Measurements from ENCODE around the gene SCUBE1.

SCUBE1 gene

GRCh38 chr22:43337385-43337784, 5.8 kb downstream of the SCUBE1 start:
- no peak for DNase-seq
- TF ChIP-seq, protein P1, sequence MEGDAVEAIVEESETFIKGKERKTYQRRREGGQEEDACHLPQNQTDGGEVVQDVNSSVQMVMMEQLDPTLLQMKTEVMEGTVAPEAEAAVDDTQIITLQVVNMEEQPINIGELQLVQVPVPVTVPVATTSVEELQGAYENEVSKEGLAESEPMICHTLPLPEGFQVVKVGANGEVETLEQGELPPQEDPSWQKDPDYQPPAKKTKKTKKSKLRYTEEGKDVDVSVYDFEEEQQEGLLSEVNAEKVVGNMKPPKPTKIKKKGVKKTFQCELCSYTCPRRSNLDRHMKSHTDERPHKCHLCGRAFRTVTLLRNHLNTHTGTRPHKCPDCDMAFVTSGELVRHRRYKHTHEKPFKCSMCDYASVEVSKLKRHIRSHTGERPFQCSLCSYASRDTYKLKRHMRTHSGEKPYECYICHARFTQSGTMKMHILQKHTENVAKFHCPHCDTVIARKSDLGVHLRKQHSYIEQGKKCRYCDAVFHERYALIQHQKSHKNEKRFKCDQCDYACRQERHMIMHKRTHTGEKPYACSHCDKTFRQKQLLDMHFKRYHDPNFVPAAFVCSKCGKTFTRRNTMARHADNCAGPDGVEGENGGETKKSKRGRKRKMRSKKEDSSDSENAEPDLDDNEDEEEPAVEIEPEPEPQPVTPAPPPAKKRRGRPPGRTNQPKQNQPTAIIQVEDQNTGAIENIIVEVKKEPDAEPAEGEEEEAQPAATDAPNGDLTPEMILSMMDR (IDR thresholded peaks at IDR 0.05; ENCODE audit: low read depth, low read length), result no peak
- no peaks in the 10 kb centered on the region for H3K27me3 ChIP-seq
- peaks cover 5% of the 10 kb centered on the region for H3K36me3 ChIP-seq
- H3K4me1 ChIP-seq, result no peaks in the 10 kb centered on the region
- no peaks in the 10 kb centered on the region for H3K9me3 ChIP-seq
- H3K4me3 ChIP-seq (ENCODE audit: low read depth, low read length), result no peak overlapping the region

GRCh38 chr22:43334378-43334777, 8.8 kb downstream of the SCUBE1 start:
- TF ChIP-seq, protein P1 (IDR thresholded peaks at IDR 0.05; ENCODE audit: low read depth, low read length), result no peak

DNA sequence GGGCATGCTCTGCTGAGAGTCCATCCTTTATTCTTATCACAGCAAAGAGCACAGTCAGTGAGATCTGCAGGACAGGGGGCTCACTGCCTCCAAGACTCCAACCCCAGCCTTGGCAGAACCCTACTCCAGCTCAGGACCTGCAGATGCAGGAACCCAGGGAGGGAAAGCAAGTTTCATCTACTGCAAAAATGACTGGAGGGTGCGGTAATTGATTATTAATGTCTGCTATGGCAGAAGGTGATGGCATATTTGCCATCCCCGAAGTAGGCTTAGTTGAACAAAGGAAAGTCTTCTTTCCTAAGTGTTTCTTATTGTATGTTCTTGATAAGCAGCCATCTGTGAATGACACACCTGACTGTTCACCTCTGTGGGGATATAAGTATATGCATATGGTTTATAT, 9.2 kb downstream of the SCUBE1 start:
- DNase-seq, result no peak
- Histone ChIP-seq H3K4me1 (no peaks in the 10 kb centered on the region), H3K36me3 (peaks cover 5% of the 10 kb centered on the region)

More at GRCh38 chr22:43334378-43334777, 8.8 kb downstream of the SCUBE1 start:
- no peak overlapping the region for H3K4me3 ChIP-seq (ENCODE audit: low read depth, low read length)
- no peaks in the 10 kb centered on the region for H3K9me3 ChIP-seq
- peaks cover 5% of the 10 kb centered on the region for H3K36me3 ChIP-seq
- H3K27me3 ChIP-seq, result no peaks in the 10 kb centered on the region
- DNase-seq, result no peak
- no peaks in the 10 kb centered on the region for H3K4me1 ChIP-seq

DNA sequence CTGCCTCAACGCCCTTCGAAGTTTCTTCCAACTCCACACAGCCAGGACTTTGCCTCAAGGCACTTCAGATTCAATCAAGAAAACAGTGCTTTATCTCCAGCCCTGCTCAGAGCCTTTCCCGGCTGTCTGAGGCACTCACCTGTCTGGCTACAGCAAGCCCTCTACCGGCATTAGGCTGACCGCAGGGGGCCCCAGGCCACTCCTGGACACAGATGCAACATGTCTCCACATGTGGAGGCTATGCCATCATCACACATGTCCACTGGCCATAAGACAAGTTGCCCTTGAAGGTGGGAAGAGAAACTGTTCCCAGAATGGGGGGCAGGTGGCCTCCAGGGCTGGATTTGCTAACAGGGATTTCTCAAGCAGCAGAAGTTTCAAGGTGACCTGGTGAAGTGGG, 10.0 kb downstream of the SCUBE1 start:
- Histone ChIP-seq H3K27me3 (no peaks in the 10 kb centered on the region), H3K9me3 (no peaks in the 10 kb centered on the region), H3K4me3 (ENCODE audit: low read depth, low read length) (no peak overlapping the region), H3K4me1 (no peaks in the 10 kb centered on the region), H3K36me3 (peaks cover 5% of the 10 kb centered on the region)
- DNase-seq, result no peak
- TF ChIP-seq, protein P1 (IDR thresholded peaks at IDR 0.05; ENCODE audit: low read depth, low read length), result no peak

More for the DNA sequence above, 9.2 kb downstream of the SCUBE1 start:
- Histone ChIP-seq H3K27me3 (no peaks in the 10 kb centered on the region), H3K9me3 (no peaks in the 10 kb centered on the region), H3K4me3 (ENCODE audit: low read depth, low read length) (no peak overlapping the region)
- TF ChIP-seq, protein P1 (IDR thresholded peaks at IDR 0.05; ENCODE audit: low read depth, low read length), result no peak

DNA sequence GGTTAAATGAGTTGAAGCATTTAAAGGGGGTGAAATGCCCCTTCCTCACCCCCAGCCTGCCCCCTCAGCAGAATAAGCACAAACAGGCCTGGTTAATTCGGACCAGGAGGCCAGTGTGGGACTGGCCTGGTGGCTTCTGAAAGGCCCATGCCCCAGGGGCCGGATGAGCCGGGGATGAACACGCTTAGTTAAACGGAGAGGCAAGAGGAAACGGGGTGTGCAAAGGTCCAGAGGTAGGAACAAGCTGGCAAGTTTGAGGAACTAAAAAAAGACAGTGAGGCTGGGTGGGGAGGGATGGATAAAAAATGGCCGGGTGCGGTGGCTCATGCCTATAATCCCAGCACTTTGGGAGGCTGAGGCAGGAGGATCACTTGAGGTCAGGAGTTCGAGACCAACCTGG, 11.5 kb downstream of the SCUBE1 start:
- DNase-seq, result no peak
- H3K9me3 ChIP-seq, result no peaks in the 10 kb centered on the region
- H3K4me3 ChIP-seq (ENCODE audit: low read depth, low read length), result no peak overlapping the region
- no peaks in the 10 kb centered on the region for H3K27me3 ChIP-seq
- TF ChIP-seq, protein P1 (IDR thresholded peaks at IDR 0.05; ENCODE audit: low read depth, low read length), result no peak
- no peaks in the 10 kb centered on the region for H3K4me1 ChIP-seq
- H3K36me3 ChIP-seq, result peaks cover 5% of the 10 kb centered on the region; the same call in 1 of the 2 replicates

DNA sequence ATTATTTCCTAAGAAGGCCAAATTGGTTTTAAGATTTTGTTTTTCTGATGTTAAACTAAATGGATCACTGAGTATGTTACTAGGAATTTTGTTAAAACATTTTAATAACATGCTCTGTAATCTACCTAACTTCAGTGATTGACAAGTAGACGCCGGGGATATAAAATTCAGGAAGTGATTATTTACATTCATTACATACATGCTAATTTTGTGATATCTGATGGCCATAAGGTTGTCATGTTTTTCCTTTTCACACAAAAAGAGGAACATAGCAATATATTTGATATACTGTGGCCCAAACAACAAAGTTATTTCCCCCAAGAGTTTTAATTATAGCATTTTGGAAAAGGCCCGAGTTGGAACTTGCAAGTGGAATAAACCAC, 12.1 kb downstream of the SCUBE1 start:
- no peak for DNase-seq
- H3K4me3 ChIP-seq (ENCODE audit: low read depth, low read length), result no peak overlapping the region
- H3K4me1 ChIP-seq, result no peaks in the 10 kb centered on the region
- peaks cover 5% of the 10 kb centered on the region; the same call in 1 of the 2 replicates for H3K36me3 ChIP-seq
- no peaks in the 10 kb centered on the region for H3K9me3 ChIP-seq
- no peaks in the 10 kb centered on the region for H3K27me3 ChIP-seq
- TF ChIP-seq, protein P1 (IDR thresholded peaks at IDR 0.05; ENCODE audit: low read depth, low read length), result no peak

Data from BE2C (cell line).